ENCODE measurements around the gene GSAP. TPM values are rescaled to one million over a fixed set of nuclear protein-coding genes. Genes with fewer than 3 reads are reported as not detected.

Gene GSAP
- total and polyA plus RNA-seq, 9 of the 15 experiments (the other 6 are each of a cell fraction or from before 2014, with no cell fraction given): 0.13 TPM; not detected in 8

- no TSS peak for BruUV-seq (replicated peaks)
- Histone ChIP-seq H3K4me1 (replicated peaks in 1 of 2; ENCODE audit: control insufficient read depth in 2 of 2, insufficient read depth in 2 of 2, low read length in 2 of 2) (no peaks in the 10 kb centered on the region), H3K27ac (ENCODE audit: extremely low read depth, low read depth, low read length) (no peak overlapping the region), H3K79me2 (ENCODE audit: control insufficient read depth, insufficient read depth, low read length) (no peaks in the 10 kb centered on the region), H3K9ac (ENCODE audit: insufficient read depth in 1 of 2, low read depth in 2 of 2, low read length in 2 of 2) (no peak overlapping the region; a peak in 1 of 4 replicates), H3K4me2 (ENCODE audit: insufficient read depth, low read length) (no peak overlapping the region), H3K9me3 (replicated peaks; ENCODE audit: control insufficient read depth, insufficient read depth, low read depth, low read length) (no peaks in the 10 kb centered on the region), H3K36me3 (ENCODE audit: control insufficient read depth, insufficient read depth, low read length) (no peaks in the 10 kb centered on the region), H3K9me1 (ENCODE audit: control insufficient read depth, insufficient read depth, low read length) (no peaks in the 10 kb centered on the region), H3K4me3 (no peak overlapping the region), H2AFZ (ENCODE audit: low read depth, low read length) (no peak overlapping the region), H3K27me3 (ENCODE audit: control insufficient read depth in 2 of 2, insufficient read depth in 2 of 2, low read length in 2 of 2) (peaks cover 3 to 14% of the 10 kb centered on the region in 2 experiments; a peak in 3 of 5 replicates), H4K20me1 (replicated peaks; ENCODE audit: control insufficient read depth, insufficient read depth, low read length) (no peaks in the 10 kb centered on the region)
- ATAC-seq: no peak
- no peak for FAIRE-seq
- POLR2A ChIA-PET: no interaction called here
- CTCF ChIA-PET (ENCODE audit: low intra/inter-chr PET ratio): no interaction called here
- intact Hi-C loops (cut with micrococcal nuclease) (no loop called here), in situ Hi-C loops (cut with MboI) (no loop called here)
- WGBS (ENCODE audit: insufficient coverage, low coverage, missing lambda C conversion rate): 8% methylated on average over 6 of the region's 6 CpGs
- TF ChIP-seq SNRNP70 (optimal IDR thresholded peaks at IDR 0.05; ENCODE audit: low read depth, low read length) (no peak), FOXP1 (CRISPR knock-in tag; IDR thresholded peaks at IDR 0.05) (no peak), ZNF668 (CRISPR knock-in tag; IDR thresholded peaks at IDR 0.05) (no peak), BDP1 (IDR thresholded peaks at IDR 0.05; ENCODE audit: insufficient read depth, insufficient read length) (no peak), TEAD1 (CRISPR knock-in tag; IDR thresholded peaks at IDR 0.05) (no peak)
- TF ChIP-seq, protein P1, sequence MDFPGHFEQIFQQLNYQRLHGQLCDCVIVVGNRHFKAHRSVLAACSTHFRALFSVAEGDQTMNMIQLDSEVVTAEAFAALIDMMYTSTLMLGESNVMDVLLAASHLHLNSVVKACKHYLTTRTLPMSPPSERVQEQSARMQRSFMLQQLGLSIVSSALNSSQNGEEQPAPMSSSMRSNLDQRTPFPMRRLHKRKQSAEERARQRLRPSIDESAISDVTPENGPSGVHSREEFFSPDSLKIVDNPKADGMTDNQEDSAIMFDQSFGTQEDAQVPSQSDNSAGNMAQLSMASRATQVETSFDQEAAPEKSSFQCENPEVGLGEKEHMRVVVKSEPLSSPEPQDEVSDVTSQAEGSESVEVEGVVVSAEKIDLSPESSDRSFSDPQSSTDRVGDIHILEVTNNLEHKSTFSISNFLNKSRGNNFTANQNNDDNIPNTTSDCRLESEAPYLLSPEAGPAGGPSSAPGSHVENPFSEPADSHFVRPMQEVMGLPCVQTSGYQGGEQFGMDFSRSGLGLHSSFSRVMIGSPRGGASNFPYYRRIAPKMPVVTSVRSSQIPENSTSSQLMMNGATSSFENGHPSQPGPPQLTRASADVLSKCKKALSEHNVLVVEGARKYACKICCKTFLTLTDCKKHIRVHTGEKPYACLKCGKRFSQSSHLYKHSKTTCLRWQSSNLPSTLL (IDR thresholded peaks at IDR 0.05): no peak
- TF ChIP-seq, protein P2, sequence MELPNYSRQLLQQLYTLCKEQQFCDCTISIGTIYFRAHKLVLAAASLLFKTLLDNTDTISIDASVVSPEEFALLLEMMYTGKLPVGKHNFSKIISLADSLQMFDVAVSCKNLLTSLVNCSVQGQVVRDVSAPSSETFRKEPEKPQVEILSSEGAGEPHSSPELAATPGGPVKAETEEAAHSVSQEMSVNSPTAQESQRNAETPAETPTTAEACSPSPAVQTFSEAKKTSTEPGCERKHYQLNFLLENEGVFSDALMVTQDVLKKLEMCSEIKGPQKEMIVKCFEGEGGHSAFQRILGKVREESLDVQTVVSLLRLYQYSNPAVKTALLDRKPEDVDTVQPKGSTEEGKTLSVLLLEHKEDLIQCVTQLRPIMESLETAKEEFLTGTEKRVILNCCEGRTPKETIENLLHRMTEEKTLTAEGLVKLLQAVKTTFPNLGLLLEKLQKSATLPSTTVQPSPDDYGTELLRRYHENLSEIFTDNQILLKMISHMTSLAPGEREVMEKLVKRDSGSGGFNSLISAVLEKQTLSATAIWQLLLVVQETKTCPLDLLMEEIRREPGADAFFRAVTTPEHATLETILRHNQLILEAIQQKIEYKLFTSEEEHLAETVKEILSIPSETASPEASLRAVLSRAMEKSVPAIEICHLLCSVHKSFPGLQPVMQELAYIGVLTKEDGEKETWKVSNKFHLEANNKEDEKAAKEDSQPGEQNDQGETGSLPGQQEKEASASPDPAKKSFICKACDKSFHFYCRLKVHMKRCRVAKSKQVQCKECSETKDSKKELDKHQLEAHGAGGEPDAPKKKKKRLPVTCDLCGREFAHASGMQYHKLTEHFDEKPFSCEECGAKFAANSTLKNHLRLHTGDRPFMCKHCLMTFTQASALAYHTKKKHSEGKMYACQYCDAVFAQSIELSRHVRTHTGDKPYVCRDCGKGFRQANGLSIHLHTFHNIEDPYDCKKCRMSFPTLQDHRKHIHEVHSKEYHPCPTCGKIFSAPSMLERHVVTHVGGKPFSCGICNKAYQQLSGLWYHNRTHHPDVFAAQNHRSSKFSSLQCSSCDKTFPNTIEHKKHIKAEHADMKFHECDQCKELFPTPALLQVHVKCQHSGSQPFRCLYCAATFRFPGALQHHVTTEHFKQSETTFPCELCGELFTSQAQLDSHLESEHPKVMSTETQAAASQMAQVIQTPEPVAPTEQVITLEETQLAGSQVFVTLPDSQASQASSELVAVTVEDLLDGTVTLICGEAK (IDR thresholded peaks at IDR 0.05): no peak
- TF ChIP-seq, protein P2 (CRISPR knock-in tag; IDR thresholded peaks at IDR 0.05): no peak
- no peak for DNase-seq (ENCODE audit: extremely low read depth in 1 of 4, low spot score in 3 of 4)
Measured at GRCh38 chr7:77461842-77462241, 45.7 kb upstream of the GSAP start.
